Nephron (organoid): ENCODE data around the gene SLC12A5.

Experiments
- H3K27ac Mint-ChIP-seq, 3 experiments: 2 replicates each; pipeline ENCODE4 v1.8.0; 2020; ENCODE audit warnings: mixed read lengths in 3 of 3, mild to moderate bottlenecking in 2 of 3, moderate library complexity in 1 of 3
- H3K27me3 Mint-ChIP-seq: 2 replicates; pipeline ENCODE4 v1.8.0; 2021; ENCODE audit warnings: low read depth, mild to moderate bottlenecking, moderate library complexity, mixed read lengths
- H3K36me3 Mint-ChIP-seq: 2 replicates; pipeline ENCODE4 v1.8.0; 2020; ENCODE audit warnings: low read depth, mixed read lengths
- H3K4me1 Mint-ChIP-seq: 2 replicates; pipeline ENCODE4 v1.8.0; 2020; ENCODE audit warnings: mixed read lengths
- H3K4me3 Mint-ChIP-seq, 3 experiments: 2 replicates each; pipeline ENCODE4 v1.8.0; 2020; ENCODE audit warnings: mild to moderate bottlenecking in 3 of 3, mixed read lengths in 3 of 3, moderate library complexity in 2 of 3
- H3K9me3 Mint-ChIP-seq: 2 replicates; pipeline ENCODE4 v1.8.0; 2020; ENCODE audit warnings: mixed read lengths
- CTCF ChIP-seq, 3 experiments: fragments of 200-600 bp; sonication (generic); IDR thresholded peaks; one replicate each; pipeline ENCODE4 v1.5.0; 2021; ENCODE audit warnings: antibody characterized with exemption in 3 of 3; ENCODE audit not compliant: unreplicated experiment in 3 of 3

The SLC12A5 gene

DNA sequence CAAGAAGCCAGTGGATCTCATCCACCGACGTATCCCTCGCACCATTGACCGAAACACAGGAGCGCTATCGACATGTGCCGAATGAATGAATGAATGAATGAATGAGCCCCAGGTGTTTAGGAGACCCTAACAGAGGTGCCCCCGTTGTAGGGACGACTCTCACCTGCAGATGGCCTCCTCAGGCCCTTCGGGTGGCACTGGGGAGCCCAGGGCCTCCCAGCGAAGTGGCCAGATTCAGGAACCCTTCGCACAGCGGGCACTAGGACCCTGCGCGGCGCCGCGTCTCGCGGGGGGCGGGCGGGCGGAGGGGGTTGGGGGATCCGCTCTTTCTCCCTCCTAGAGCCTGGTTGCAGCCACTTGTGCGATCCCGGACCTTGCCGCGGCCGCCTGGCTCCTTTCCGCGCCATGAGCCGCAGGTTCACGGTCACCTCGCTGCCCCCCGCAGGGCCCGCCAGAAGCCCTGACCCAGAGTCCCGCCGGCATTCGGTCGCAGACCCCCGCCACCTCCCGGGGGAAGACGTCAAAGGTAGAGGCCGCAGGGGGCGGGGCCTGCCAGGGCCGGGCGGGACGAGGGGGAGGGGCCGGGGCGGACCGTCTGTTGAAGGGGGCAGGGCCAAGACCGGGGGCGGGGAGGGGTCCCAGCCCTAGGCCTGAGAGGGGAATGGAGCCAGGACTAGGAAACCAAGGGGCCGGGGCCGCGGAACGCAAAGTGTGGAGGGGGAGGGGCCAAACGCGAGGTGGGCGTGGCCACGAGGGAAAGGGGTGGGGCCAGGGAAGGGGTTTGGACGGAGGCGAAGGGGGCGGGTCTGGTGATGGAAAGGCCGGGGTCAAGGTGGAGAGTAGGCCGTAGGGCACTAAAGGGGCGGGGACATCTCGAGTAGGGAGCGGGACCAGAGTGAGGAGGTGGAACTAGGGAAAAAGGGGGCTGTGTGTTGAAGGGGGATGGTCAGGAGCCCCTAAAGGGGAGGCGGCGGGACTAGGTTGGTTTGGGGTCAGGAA, 7.4 kb upstream of the SLC12A5 start:
- no peak for TF ChIP-seq CTCF (IDR thresholded peaks at IDR 0.05; ENCODE audit: unreplicated experiment in 3 of 3)
- no peak overlapping the region for H3K27ac Mint-ChIP-seq
- peaks cover 69% of the 10 kb centered on the region for H3K27me3 Mint-ChIP-seq
- H3K9me3 Mint-ChIP-seq, result no peaks in the 10 kb centered on the region
- peak overlapping the region; percentile 79 to 85 (median 82) for H3K4me3 Mint-ChIP-seq
- no peaks in the 10 kb centered on the region for H3K36me3 Mint-ChIP-seq
- H3K4me1 Mint-ChIP-seq, result peaks cover 7% of the 10 kb centered on the region

DNA sequence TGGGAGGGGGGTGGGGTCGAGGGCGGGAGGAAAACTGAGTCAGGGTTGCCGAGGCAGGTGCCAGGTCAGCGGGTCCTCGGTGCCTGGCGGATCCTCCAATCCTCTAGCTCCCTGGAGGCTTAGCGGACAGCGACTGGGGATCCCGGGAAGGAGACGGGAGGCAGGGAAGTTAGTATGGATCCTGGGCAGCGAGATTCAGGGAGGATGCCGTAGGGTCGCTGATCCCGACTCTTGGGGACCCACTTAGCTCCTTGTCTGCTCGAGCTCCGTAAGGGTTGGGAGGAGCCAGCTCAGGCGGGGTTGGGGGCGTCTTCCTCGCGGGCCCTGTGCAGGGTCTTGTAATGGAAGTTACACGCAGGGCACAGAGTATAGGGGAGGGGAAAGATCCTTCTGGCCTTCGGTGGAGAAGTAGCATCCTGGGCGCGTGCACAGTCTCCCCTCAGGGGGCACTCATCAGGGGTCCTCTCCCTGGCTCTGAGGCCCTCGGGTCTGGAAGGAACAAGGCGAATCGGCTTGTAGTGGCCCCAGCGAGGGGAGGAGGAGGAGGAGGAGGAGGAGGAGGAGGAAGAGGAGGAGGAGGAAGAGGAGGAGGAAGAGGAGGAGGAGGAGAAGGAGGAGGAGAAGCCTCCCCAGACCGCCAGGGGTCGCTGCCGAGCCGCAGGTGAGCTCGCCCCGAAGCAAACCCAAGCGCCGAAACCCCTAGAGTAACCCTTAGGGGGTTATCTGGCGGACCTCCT, 6.4 kb upstream of the SLC12A5 start:
- Mint-ChIP-seq H3K27me3 (peaks cover 78% of the 10 kb centered on the region), H3K27ac (no peak overlapping the region), H3K36me3 (no peaks in the 10 kb centered on the region), H3K9me3 (no peaks in the 10 kb centered on the region), H3K4me3 (peak overlapping the region; percentile 77 to 82 (median 79)), H3K4me1 (peaks cover 7% of the 10 kb centered on the region)
- peak; percentile 43 to 53 (median 53) for TF ChIP-seq CTCF (IDR thresholded peaks at IDR 0.05; ENCODE audit: unreplicated experiment in 3 of 3)

DNA sequence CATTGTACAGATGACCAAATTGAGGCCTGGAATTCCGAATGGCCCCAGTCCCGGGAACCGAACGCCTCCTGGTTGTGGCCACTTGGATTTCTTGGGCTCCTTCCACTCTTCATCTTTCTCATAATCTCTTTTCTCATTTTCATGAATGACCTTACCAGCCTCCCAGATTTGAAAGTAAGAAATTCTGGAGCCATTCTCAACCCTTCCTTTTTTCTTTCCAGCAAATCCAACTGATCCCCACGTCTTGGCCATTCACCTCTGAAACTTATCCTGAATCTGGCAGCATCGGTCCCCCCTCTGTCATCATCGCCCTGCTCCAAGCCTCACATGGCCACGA, 5.9 kb upstream of the SLC12A5 start:
- Mint-ChIP-seq H3K36me3 (no peaks in the 10 kb centered on the region), H3K27me3 (peaks cover 78% of the 10 kb centered on the region), H3K4me3 (peak overlapping the region; percentile 43 to 82 (median 60)), H3K4me1 (peaks cover 7% of the 10 kb centered on the region), H3K27ac (no peak overlapping the region), H3K9me3 (no peaks in the 10 kb centered on the region)
- no peak for TF ChIP-seq CTCF (IDR thresholded peaks at IDR 0.05; ENCODE audit: unreplicated experiment in 3 of 3)

GRCh38 chr20:46023999-46024398, 5.0 kb upstream of the SLC12A5 start:
- Mint-ChIP-seq H3K36me3 (no peaks in the 10 kb centered on the region), H3K9me3 (no peaks in the 10 kb centered on the region), H3K4me1 (peaks cover 7% of the 10 kb centered on the region), H3K4me3 (peak overlapping the region; percentile 19 to 60 (median 46)), H3K27ac (no peak overlapping the region), H3K27me3 (peaks cover 78% of the 10 kb centered on the region)
- TF ChIP-seq CTCF (IDR thresholded peaks at IDR 0.05; ENCODE audit: unreplicated experiment in 3 of 3), result no peak

- H3K36me3 Mint-ChIP-seq, result no peaks in the 10 kb centered on the region
- H3K27me3 Mint-ChIP-seq, result peaks cover 91% of the 10 kb centered on the region
- H3K9me3 Mint-ChIP-seq, result peaks cover 2% of the 10 kb centered on the region
- peaks cover 7% of the 10 kb centered on the region for H3K4me1 Mint-ChIP-seq
- H3K27ac Mint-ChIP-seq, result no peak overlapping the region
- no peak for TF ChIP-seq CTCF (IDR thresholded peaks at IDR 0.05; ENCODE audit: unreplicated experiment in 3 of 3)
- H3K4me3 Mint-ChIP-seq, result no peak overlapping the region
Observed at GRCh38 chr20:46025376-46025783, 3.6 kb upstream of the SLC12A5 start.
